GM12878 (cell line): ENCODE data around the gene SPIB. TPM values are rescaled to one million over a fixed set of nuclear protein-coding genes. Genes with fewer than 3 reads are reported as not detected.

Experiments
- ATAC-seq: fragments of 200-7000 bp; cut with Tn5 transposase; 3 replicates; pipeline ENCODE4 v1.9.1; 2020; ENCODE audit warnings: mild to moderate bottlenecking, moderate library complexity
- BruUV-seq: library from RNA; stranded (reverse); fragments of 400-500 nt; replicated peaks from 2 replicates; lab custom pipeline; 2021; lab: Mats Ljungman, UMichigan
- CTCF ChIA-PET: fragments of 300-600 bp; sonication (Branson Sonifier 250); formaldehyde crosslinking; extraction: SDS; loops from one replicate; lab custom pipeline; 2021; ENCODE audit warnings: inconsistent platforms; lab: Yijun Ruan, JAX
- POLR2A ChIA-PET: fragments of 350-600 bp; formaldehyde crosslinking; extraction: SDS; loops from one replicate; lab custom pipeline; 2021; ENCODE audit warnings: inconsistent platforms; lab: Charles Lee
- RAD21 ChIA-PET: fragments of 300-600 bp; sonication (Branson Sonifier 250); formaldehyde crosslinking; loops from one replicate; lab custom pipeline; 2023; ENCODE audit warnings: antibody characterized with exemption; ENCODE audit not compliant: unreplicated experiment; lab: Charles Lee
- SMC1A ChIA-PET: fragments of 300-600 bp; sonication (Branson Sonifier 250); formaldehyde crosslinking; loops from one replicate; lab custom pipeline; 2023; ENCODE audit not compliant: unreplicated experiment, uncharacterized antibody; lab: Charles Lee
- DNase-seq: peaks from one replicate; pipeline ENCODE4 v3.0.0-alpha.2; 2011; ENCODE audit warnings: low read depth, low spot score
- FAIRE-seq: peaks from 3 replicates; lab custom pipeline; 2011; peaks lifted over from hg19 to GRCh38; lab: Jason Lieb, UNC
- H2AFZ ChIP-seq: 2 replicates; pipeline ENCODE4 v1.6.0; 2011; ENCODE audit warnings: low read depth, low read length, control low read depth; ENCODE audit not compliant: control insufficient read depth
- H3K27ac ChIP-seq: 2 replicates; pipeline ENCODE4 v1.5.1; 2011; ENCODE audit warnings: control low read depth; ENCODE audit not compliant: control insufficient read depth, insufficient read depth
- H3K27me3 ChIP-seq, 2 experiments: replicated peaks in 1 of 2; 2 replicates each; pipeline versions ENCODE4 v1.6.0 to v1.6.1; 2011; ENCODE audit warnings: low read length in 1 of 2; ENCODE audit not compliant: control insufficient read depth in 2 of 2, insufficient read depth in 2 of 2
- H3K36me3 ChIP-seq, 2 experiments: 2 replicates each; pipeline ENCODE4 v1.5.1; 2011; ENCODE audit warnings: low read length in 1 of 2; ENCODE audit not compliant: control insufficient read depth in 2 of 2, insufficient read depth in 2 of 2
- H3K4me1 ChIP-seq: 2 replicates; pipeline ENCODE4 v1.6.1; 2011; ENCODE audit warnings: mild to moderate bottlenecking, low read length, moderate library complexity, mixed read lengths; ENCODE audit not compliant: control insufficient read depth, insufficient read depth
- H3K4me2 ChIP-seq: 2 replicates; pipeline ENCODE4 v1.6.0; 2011; ENCODE audit warnings: control low read depth; ENCODE audit not compliant: control insufficient read depth, insufficient read depth
- H3K4me3 ChIP-seq: fragments of 200-600 bp; sonication (generic); 2 replicates; pipeline ENCODE4 v1.5.1; 2016
- H3K79me2 ChIP-seq: 2 replicates; pipeline ENCODE4 v1.6.0; 2011; ENCODE audit warnings: low read length; ENCODE audit not compliant: control insufficient read depth, insufficient read depth
- H3K9ac ChIP-seq: 2 replicates; pipeline ENCODE4 v1.8.0; 2011; ENCODE audit warnings: low read length, control low read depth, mixed read lengths; ENCODE audit not compliant: control insufficient read depth, insufficient read depth
- H3K9me3 ChIP-seq: replicated peaks from 3 replicates; pipeline ENCODE4 v1.5.1; 2011; ENCODE audit warnings: mild to moderate bottlenecking, low read length; ENCODE audit not compliant: control insufficient read depth, insufficient read depth
- H4K20me1 ChIP-seq: 2 replicates; pipeline ENCODE4 v1.6.0; 2011; ENCODE audit not compliant: control insufficient read depth, insufficient read depth
- ASH2L ChIP-seq: fragments of 300-600, 200-600 bp; sonication (generic); IDR thresholded peaks from 2 replicates; pipeline ENCODE4 v1.6.1; 2017; ENCODE audit warnings: low read depth, mild to moderate bottlenecking, borderline replicate concordance
- BRCA1 ChIP-seq: IDR thresholded peaks from 2 replicates; pipeline ENCODE4 v1.6.1; 2011; ENCODE audit warnings: low read depth, low read length, improper control_type of control experiment
- CBX5 ChIP-seq: sonication (generic); IDR thresholded peaks from 2 replicates; pipeline ENCODE4 v1.6.1; 2016; ENCODE audit warnings: low read depth, moderate library complexity, mild to moderate bottlenecking, inconsistent platforms
- CHD1 ChIP-seq: IDR thresholded peaks from 2 replicates; pipeline ENCODE4 v1.6.1; 2012; ENCODE audit warnings: low read depth, low read length, improper control_type of control experiment
- E2F8 ChIP-seq: fragments of 450-650 bp; IDR thresholded peaks from 2 replicates; pipeline ENCODE4 v1.6.1; 2018; ENCODE audit warnings: mild to moderate bottlenecking, low read depth, moderate library complexity; ENCODE audit not compliant: partially characterized antibody
- ETV6 ChIP-seq, 2 experiments: fragments of 450-650 bp in 1 of 2; IDR thresholded peaks in 1 of 2; conservative IDR thresholded peaks in 1 of 2; 2 replicates each; pipeline ENCODE4 v1.6.1; 2014; ENCODE audit warnings: antibody characterized with exemption in 1 of 2, borderline replicate concordance in 1 of 2, low read depth in 1 of 2, mild to moderate bottlenecking in 1 of 2, moderate library complexity in 1 of 2
- KLF5 ChIP-seq: fragments of 450-650 bp; IDR thresholded peaks from 2 replicates; pipeline ENCODE4 v1.6.1; 2014; ENCODE audit warnings: mild to moderate bottlenecking; ENCODE audit not compliant: partially characterized antibody
- MTA3 ChIP-seq: IDR thresholded peaks from 2 replicates; pipeline ENCODE4 v1.6.1; 2012; ENCODE audit warnings: low read length, inconsistent platforms, borderline replicate concordance
- NRF1 ChIP-seq: conservative IDR thresholded peaks from 2 replicates; pipeline ENCODE4 v1.6.1; 2011; ENCODE audit warnings: mild to moderate bottlenecking, low read depth, low read length, improper control_type of control experiment
- RAD21 ChIP-seq: IDR thresholded peaks from 2 replicates; pipeline ENCODE4 v1.6.1; 2011; ENCODE audit warnings: mild to moderate bottlenecking, low read depth, low read length, moderate library complexity; ENCODE audit not compliant: insufficient read depth
- SMC3 ChIP-seq: IDR thresholded peaks from 2 replicates; pipeline ENCODE4 v1.6.1; 2011; ENCODE audit warnings: low read length, improper control_type of control experiment, borderline replicate concordance
- SPI1 ChIP-seq: IDR thresholded peaks from 2 replicates; pipeline ENCODE4 v1.6.1; 2011; ENCODE audit warnings: low read depth, mild to moderate bottlenecking, low read length, moderate library complexity, borderline replicate concordance; ENCODE audit not compliant: insufficient read depth
- SUPT20H ChIP-seq: IDR thresholded peaks from 2 replicates; pipeline ENCODE4 v1.6.1; 2011; ENCODE audit warnings: low read depth, mild to moderate bottlenecking, low read length, moderate library complexity, borderline replicate concordance; ENCODE audit not compliant: control insufficient read depth
- TAF1 ChIP-seq: IDR thresholded peaks from 2 replicates; pipeline ENCODE4 v1.6.1; 2011; ENCODE audit warnings: mild to moderate bottlenecking, low read depth, low read length, borderline replicate concordance
- TCF12 ChIP-seq: IDR thresholded peaks from 2 replicates; pipeline ENCODE4 v1.6.1; 2011; ENCODE audit warnings: low read depth, mild to moderate bottlenecking, low read length
- ZNF207 ChIP-seq: fragments of 450-650 bp; IDR thresholded peaks from 2 replicates; pipeline ENCODE4 v1.6.1; 2014; ENCODE audit warnings: antibody characterized with exemption, mild to moderate bottlenecking, borderline replicate concordance
- ZNF622 ChIP-seq: fragments of 450-650 bp; IDR thresholded peaks from 2 replicates; pipeline ENCODE4 v1.6.1; 2017; ENCODE audit warnings: mild to moderate bottlenecking, inconsistent platforms
- ZZZ3 ChIP-seq: IDR thresholded peaks from 2 replicates; pipeline ENCODE4 v1.6.1; 2011; ENCODE audit warnings: low read depth; ENCODE audit not compliant: control insufficient read depth, insufficient read length
- WGBS: methylation state at CpG from one replicate; pipeline ENCODE4 v1.1.6; 2016; ENCODE audit warnings: low lambda C conversion rate; ENCODE audit not compliant: insufficient replicate concordance, insufficient coverage; ENCODE audit errors: missing lambda C conversion rate; 5-methylcytosine and 5-hydroxymethylcytosine counted together
- in situ Hi-C: fragments of 300-500 bp; cut with MboI; formaldehyde crosslinking; loops from 9 replicates; pipeline ENCODE4 v1.14.3; 2018; ENCODE audit warnings: mixed read lengths
- intact Hi-C: fragments of 100-400 bp; cut with micrococcal nuclease; formaldehyde crosslinking; loops from one replicate; pipeline ENCODE4 v1.14.2; 2022; ENCODE audit not compliant: unreplicated experiment
- polyA plus RNA-seq, 11 experiments: library from polyadenylated mRNA; depleted of rRNA in 4 of 11; unstranded in 6 of 11; stranded (reverse) in 5 of 11; fragments of >200 nt; fragmentation: Nextera tagmentation in 4 of 11; fragmentation: Illumina TruSeq in 1 of 11; extraction: Ambion mirVana in 4 of 11; extraction: Trizol in 1 of 11; gene quantifications; 1 replicate in 1 of 11; 2 replicates in 10 of 11; pipeline versions ENCODE4 v1.2.1 to v1.2.3, GENCODE V29; 2011 to 2016; ENCODE audit warnings: inconsistent platforms in 2 of 11, missing spikeins in 2 of 11, low read depth in 1 of 11
- total RNA-seq, 4 experiments: library from RNA; depleted of rRNA in 3 of 4; stranded (reverse); fragments of >200 nt in 3 of 4; fragmentation: Illumina TruSeq in 1 of 4; extraction: Trizol in 1 of 4; gene quantifications; 2 replicates each; pipeline versions ENCODE4 v1.2.1 to v1.2.3, GENCODE V29; 2013 to 2021

SPIB gene
- total and polyA plus RNA-seq, 10 of the 15 experiments (the other 5 are each of a cell fraction or from before 2014, with no cell fraction given) = 3.5 to 123 (median 56.0) TPM

DNA sequence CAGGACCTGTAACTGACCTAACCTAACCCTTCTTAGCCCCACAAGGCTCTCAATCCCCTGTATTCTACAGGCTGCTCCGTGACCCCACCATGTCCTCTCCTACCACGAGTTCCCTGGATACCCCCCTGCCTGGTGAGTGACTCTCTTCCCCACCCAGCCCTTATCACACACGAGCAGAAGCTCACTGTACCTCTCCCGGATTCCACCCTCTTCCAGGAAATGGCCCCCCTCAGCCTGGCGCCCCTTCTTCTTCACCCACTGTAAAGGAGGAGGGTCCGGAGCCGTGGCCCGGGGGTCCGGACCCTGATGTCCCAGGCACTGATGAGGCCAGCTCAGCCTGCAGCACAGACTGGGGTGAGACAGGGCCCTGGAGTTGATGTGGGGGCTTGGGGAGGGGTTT, 41.2 kb upstream of the SPIB start:
- intact Hi-C loops (no loop called here), in situ Hi-C loops (no loop called here)
- ChIA-PET CTCF (interaction anchor here (1.9 kb wide), 1 partner anchor 83 kb away, joined by 11 read pairs; no protein-coding TSS in a partner anchor), POLR2A (no interaction called here), SMC1A (no interaction called here)
- no peaks in the 10 kb centered on the region for H4K20me1 ChIP-seq
- peaks cover 5 to 16% of the 10 kb centered on the region in 2 experiments; a peak in 3 of 4 replicates for H3K36me3 ChIP-seq
- H3K9ac ChIP-seq = no peak overlapping the region
- no peak for ATAC-seq
- no peak overlapping the region for H2AFZ ChIP-seq
- no peak overlapping the region for H3K4me3 ChIP-seq
- peak overlapping the region; percentile 42; the same call in 1 of the 2 replicates for H3K4me2 ChIP-seq
- BruUV-seq = no TSS peak
- 85% methylated on average over 9 of the region's 9 CpGs for WGBS
- FAIRE-seq = no peak
- peaks cover 7% of the 10 kb centered on the region; the same call in 1 of the 2 replicates for H3K4me1 ChIP-seq
- no peaks in the 10 kb centered on the region for H3K9me3 ChIP-seq
- no peak for DNase-seq
- peaks cover 5% of the 10 kb centered on the region for H3K79me2 ChIP-seq
- no peak overlapping the region for H3K27ac ChIP-seq
- TF ChIP-seq KLF5 = no peak
- no peak for TF ChIP-seq TCF12
- no peak for TF ChIP-seq E2F8
- TF ChIP-seq CHD1 = no peak
- TF ChIP-seq SUPT20H = no peak
- no peak for TF ChIP-seq BRCA1
- no peak for TF ChIP-seq ZNF622
- no peak for TF ChIP-seq SPI1
- no peak for TF ChIP-seq ASH2L
- no peak for TF ChIP-seq ETV6 (conservative IDR thresholded peaks at IDR 0.05 in 1 of 2, IDR thresholded peaks at IDR 0.05 in 1 of 2; ENCODE audit: borderline replicate concordance in 1 of 2, low read depth in 1 of 2)
- no peak for TF ChIP-seq MTA3
- no peak for TF ChIP-seq ZZZ3
- no peak for TF ChIP-seq TAF1
- no peak for TF ChIP-seq CBX5
- no peak for TF ChIP-seq RAD21
- no peak for TF ChIP-seq ZNF207
- no peak for TF ChIP-seq SMC3
- no peak for TF ChIP-seq NRF1
- TF ChIP-seq, all 136 proteins: peak for 0
- H3K27me3 ChIP-seq = no peaks in the 10 kb centered on the region
- RAD21 ChIA-PET = no interaction called here
